ENCODE measurements around the gene PGD. TPM values are rescaled to one million over a fixed set of nuclear protein-coding genes. Genes with fewer than 3 reads are reported as not detected.

The PGD gene
- total RNA-seq, 1 donor: 142 TPM

DNA sequence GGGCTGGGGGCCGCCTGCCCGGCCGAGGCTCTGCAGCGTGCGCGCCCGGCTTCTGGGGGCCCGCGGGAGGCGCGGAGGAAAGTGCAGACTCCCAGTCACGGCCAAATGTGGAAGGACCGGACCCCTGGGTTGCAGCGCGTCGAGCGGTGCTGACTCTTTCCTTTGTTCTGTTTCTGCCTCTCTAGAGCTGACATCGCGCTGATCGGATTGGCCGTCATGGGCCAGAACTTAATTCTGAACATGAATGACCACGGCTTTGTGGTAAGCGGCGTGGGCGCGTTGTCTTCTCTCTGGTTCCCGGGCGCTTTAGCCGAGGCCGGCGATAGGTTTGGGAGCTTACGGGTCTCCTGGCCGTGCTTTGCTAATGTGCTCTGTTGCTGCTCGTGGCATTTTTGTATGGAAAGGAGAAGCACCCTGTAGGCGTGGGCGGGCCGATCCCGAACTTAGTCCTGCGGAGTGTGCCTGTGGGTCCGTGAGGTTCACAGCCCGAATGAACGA lies 629 bp downstream of the PGD start:
- H2AFZ ChIP-seq (ENCODE audit: low read length): peak overlapping the region; percentile 76
- no peak for TF ChIP-seq CTCF (IDR thresholded peaks at IDR 0.05; ENCODE audit: extremely low read depth, low read depth, low read length)
- peaks cover 7% of the 10 kb centered on the region for H4K20me1 ChIP-seq (ENCODE audit: insufficient read depth, low read length)
- H3K27ac ChIP-seq (ENCODE audit: low read depth, low read length): peak overlapping the region; percentile 76
- H3K4me1 ChIP-seq (ENCODE audit: insufficient read depth, low read length): peaks cover 29% of the 10 kb centered on the region
- peak overlapping the region; percentile 95 for H3K4me2 ChIP-seq (ENCODE audit: insufficient read depth, low read length)
- H3K4me3 ChIP-seq (ENCODE audit: insufficient read depth, low read length): peak overlapping the region; percentile 98
- no peaks in the 10 kb centered on the region for H3K27me3 ChIP-seq (ENCODE audit: insufficient read depth, low read length)
- DNase-seq (ENCODE audit: insufficient read length, low spot score, missing footprints): peak; percentile 90
- no peaks in the 10 kb centered on the region for H3K9me3 ChIP-seq (ENCODE audit: low read depth, low read length)
- peaks cover 28% of the 10 kb centered on the region for H3K79me2 ChIP-seq (ENCODE audit: insufficient read depth, low read length)
- peaks cover 13% of the 10 kb centered on the region for H3K36me3 ChIP-seq (ENCODE audit: insufficient read depth, low read length)

- peak overlapping the region; percentile 64 for H2AFZ ChIP-seq (ENCODE audit: low read length)
- peak overlapping the region; percentile 95 for H3K4me2 ChIP-seq (ENCODE audit: insufficient read depth, low read length)
- H3K4me1 ChIP-seq (ENCODE audit: insufficient read depth, low read length): peaks cover 29% of the 10 kb centered on the region
- H3K27me3 ChIP-seq (ENCODE audit: insufficient read depth, low read length): no peaks in the 10 kb centered on the region
- DNase-seq (ENCODE audit: insufficient read length, low spot score, missing footprints): no peak
- peak overlapping the region; percentile 76 for H3K27ac ChIP-seq (ENCODE audit: low read depth, low read length)
- H3K36me3 ChIP-seq (ENCODE audit: insufficient read depth, low read length): peaks cover 18% of the 10 kb centered on the region
- H3K79me2 ChIP-seq (ENCODE audit: insufficient read depth, low read length): peaks cover 30% of the 10 kb centered on the region
- TF ChIP-seq CTCF (IDR thresholded peaks at IDR 0.05; ENCODE audit: extremely low read depth, low read depth, low read length): no peak
- H3K9me3 ChIP-seq (ENCODE audit: low read depth, low read length): no peaks in the 10 kb centered on the region
- peaks cover 7% of the 10 kb centered on the region for H4K20me1 ChIP-seq (ENCODE audit: insufficient read depth, low read length)
- peak overlapping the region; percentile 98 for H3K4me3 ChIP-seq (ENCODE audit: insufficient read depth, low read length)
These were observed 1.1 kb downstream of the PGD start for GRCh38 chr1:10400013-10400412.

DNA sequence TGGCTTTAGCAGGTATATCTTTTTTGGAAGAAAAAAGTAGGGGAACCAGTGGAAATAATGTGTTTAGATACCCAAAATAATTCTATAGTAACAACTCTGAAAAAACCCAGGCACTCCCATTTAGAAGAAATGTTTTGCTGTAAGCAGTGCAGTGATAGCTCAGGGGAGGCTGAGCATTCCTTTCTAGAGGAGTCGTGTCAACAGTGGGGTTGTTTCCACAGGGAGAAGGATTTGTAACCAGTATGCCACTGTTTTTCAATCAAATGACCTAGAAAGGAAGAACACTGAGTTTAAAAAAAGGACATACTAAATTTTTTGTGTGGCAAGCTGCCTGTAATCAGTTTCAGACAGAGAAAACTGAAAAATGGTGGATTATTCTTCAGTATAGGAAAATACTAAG lies 2.4 kb downstream of the PGD start:
- Histone ChIP-seq H3K27ac (ENCODE audit: low read depth, low read length) (no peak overlapping the region), H3K4me3 (ENCODE audit: insufficient read depth, low read length) (no peak overlapping the region), H3K27me3 (ENCODE audit: insufficient read depth, low read length) (no peaks in the 10 kb centered on the region), H3K4me2 (ENCODE audit: insufficient read depth, low read length) (no peak overlapping the region), H4K20me1 (ENCODE audit: insufficient read depth, low read length) (peaks cover 7% of the 10 kb centered on the region), H3K79me2 (ENCODE audit: insufficient read depth, low read length) (peaks cover 30% of the 10 kb centered on the region), H2AFZ (ENCODE audit: low read length) (no peak overlapping the region), H3K9me3 (ENCODE audit: low read depth, low read length) (no peaks in the 10 kb centered on the region), H3K4me1 (ENCODE audit: insufficient read depth, low read length) (peaks cover 29% of the 10 kb centered on the region), H3K36me3 (ENCODE audit: insufficient read depth, low read length) (peaks cover 28% of the 10 kb centered on the region)
- TF ChIP-seq CTCF (IDR thresholded peaks at IDR 0.05; ENCODE audit: extremely low read depth, low read depth, low read length): no peak
- DNase-seq (ENCODE audit: insufficient read length, low spot score, missing footprints): no peak

GRCh38 chr1:10402729-10403274 lies 3.9 kb downstream of the PGD start:
- Histone ChIP-seq H3K36me3 (ENCODE audit: insufficient read depth, low read length) (peaks cover 43% of the 10 kb centered on the region), H2AFZ (ENCODE audit: low read length) (no peak overlapping the region), H3K4me3 (ENCODE audit: insufficient read depth, low read length) (no peak overlapping the region), H3K27me3 (ENCODE audit: insufficient read depth, low read length) (no peaks in the 10 kb centered on the region), H3K4me2 (ENCODE audit: insufficient read depth, low read length) (no peak overlapping the region), H3K9me3 (ENCODE audit: low read depth, low read length) (no peaks in the 10 kb centered on the region), H4K20me1 (ENCODE audit: insufficient read depth, low read length) (peaks cover 7% of the 10 kb centered on the region), H3K79me2 (ENCODE audit: insufficient read depth, low read length) (peaks cover 30% of the 10 kb centered on the region), H3K27ac (ENCODE audit: low read depth, low read length) (peak overlapping the region; percentile 91), H3K4me1 (ENCODE audit: insufficient read depth, low read length) (peaks cover 29% of the 10 kb centered on the region)
- no peak for TF ChIP-seq CTCF (IDR thresholded peaks at IDR 0.05; ENCODE audit: extremely low read depth, low read depth, low read length)
- no peak for DNase-seq (ENCODE audit: insufficient read length, low spot score, missing footprints)

Measured in osteoblast (primary cell).